ENCODE data around the gene MOGAT3.

The MOGAT3 gene

DNA sequence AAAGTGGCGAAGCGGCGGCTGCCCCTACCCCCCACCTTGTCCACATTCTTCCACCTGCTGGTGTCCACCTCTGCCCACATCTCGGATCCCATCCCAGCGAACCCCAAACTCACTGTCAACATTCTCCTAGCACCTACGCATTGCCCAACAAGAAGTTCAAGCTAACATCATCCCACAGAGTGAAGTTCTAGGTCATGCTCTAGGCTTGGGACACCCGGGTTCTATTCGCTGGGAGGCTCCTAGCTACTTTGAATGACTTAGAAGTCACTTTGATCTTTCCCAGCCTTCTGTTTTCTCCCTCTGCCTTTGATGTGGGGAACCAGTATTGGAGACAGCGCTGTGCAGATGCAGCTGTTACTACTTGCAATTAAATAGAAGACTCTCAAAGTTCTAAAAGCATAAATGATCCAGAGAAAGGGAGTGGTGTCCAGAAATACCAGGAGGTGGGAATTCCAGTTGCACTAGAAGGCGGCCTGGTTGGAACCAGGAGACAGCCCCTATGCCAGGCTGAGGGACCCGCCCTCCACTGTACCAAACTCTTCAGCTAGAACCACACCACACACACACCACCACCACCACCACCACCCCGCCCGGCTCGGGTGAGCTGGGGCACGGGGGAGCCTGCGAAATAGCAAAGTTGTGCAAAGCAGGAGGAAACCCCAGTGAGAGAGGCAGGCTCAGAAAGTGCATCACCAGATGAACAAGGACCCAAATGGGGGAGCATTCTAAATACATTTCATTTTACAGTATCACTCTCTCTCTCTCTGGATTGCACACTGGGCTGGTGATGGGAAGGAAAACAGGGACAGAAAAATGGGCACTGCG is 30.0 kb downstream of the MOGAT3 start:
- TF ChIP-seq, protein P1, sequence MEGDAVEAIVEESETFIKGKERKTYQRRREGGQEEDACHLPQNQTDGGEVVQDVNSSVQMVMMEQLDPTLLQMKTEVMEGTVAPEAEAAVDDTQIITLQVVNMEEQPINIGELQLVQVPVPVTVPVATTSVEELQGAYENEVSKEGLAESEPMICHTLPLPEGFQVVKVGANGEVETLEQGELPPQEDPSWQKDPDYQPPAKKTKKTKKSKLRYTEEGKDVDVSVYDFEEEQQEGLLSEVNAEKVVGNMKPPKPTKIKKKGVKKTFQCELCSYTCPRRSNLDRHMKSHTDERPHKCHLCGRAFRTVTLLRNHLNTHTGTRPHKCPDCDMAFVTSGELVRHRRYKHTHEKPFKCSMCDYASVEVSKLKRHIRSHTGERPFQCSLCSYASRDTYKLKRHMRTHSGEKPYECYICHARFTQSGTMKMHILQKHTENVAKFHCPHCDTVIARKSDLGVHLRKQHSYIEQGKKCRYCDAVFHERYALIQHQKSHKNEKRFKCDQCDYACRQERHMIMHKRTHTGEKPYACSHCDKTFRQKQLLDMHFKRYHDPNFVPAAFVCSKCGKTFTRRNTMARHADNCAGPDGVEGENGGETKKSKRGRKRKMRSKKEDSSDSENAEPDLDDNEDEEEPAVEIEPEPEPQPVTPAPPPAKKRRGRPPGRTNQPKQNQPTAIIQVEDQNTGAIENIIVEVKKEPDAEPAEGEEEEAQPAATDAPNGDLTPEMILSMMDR (IDR thresholded peaks at IDR 0.05; ENCODE audit: control insufficient read depth, insufficient read depth, low read depth, low read length, missing control alignments): no peak
- H3K4me3 ChIP-seq (ENCODE audit: control insufficient read depth, low read depth, low read length): no peak overlapping the region
- DNase-seq (ENCODE audit: low read depth): no peak

- H3K4me3 ChIP-seq (ENCODE audit: control insufficient read depth, low read depth, low read length): no peak overlapping the region
- TF ChIP-seq, protein P1 (IDR thresholded peaks at IDR 0.05; ENCODE audit: control insufficient read depth, insufficient read depth, low read depth, low read length, missing control alignments): peak; percentile 96
- no peak for DNase-seq (ENCODE audit: low read depth)
Observed at GRCh38 chr7:101169838-101170551, 30.8 kb downstream of the MOGAT3 start.

- TF ChIP-seq, protein P1 (IDR thresholded peaks at IDR 0.05; ENCODE audit: control insufficient read depth, insufficient read depth, low read depth, low read length, missing control alignments): no peak
- H3K4me3 ChIP-seq (ENCODE audit: control insufficient read depth, low read depth, low read length): no peak overlapping the region
- no peak for DNase-seq (ENCODE audit: low read depth)
Observed at GRCh38 chr7:101169110-101169837, 31.6 kb downstream of the MOGAT3 start.

DNA sequence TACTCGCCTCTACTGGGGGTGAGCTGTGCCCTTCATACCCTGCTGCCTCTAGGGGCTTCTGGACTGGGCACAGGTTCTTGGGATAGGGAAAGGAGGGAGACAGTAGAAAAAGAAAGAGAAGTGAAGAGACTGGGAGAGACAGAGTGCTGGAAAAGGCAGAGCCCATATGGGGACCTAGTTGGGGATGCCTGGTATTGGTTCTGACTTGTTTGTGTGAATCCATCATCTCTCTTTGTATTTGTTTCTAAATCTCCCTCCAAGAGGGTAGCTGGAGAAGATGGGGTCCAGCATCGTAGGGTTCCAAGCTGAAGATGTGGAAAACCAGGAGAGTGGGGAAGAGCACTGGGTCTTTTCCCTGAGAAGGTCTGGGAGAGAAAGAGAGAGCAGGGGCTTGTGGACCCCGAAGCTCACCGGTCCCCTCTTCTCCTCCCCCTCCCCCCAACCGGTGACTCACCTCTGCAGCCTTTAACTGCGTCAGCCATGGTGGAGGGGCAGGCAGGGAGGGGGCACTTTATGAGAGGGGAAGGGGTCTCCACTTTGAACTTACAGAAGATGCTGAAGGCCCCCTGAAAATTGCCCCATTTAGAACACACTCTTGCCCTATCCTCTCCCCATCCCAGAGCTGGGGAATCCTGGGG is 32.3 kb downstream of the MOGAT3 start:
- TF ChIP-seq, protein P1 (IDR thresholded peaks at IDR 0.05; ENCODE audit: control insufficient read depth, insufficient read depth, low read depth, low read length, missing control alignments): no peak
- H3K4me3 ChIP-seq (ENCODE audit: control insufficient read depth, low read depth, low read length): no peak overlapping the region
- DNase-seq (ENCODE audit: low read depth): no peak

GRCh38 chr7:101167645-101168411 is 33.0 kb downstream of the MOGAT3 start:
- DNase-seq (ENCODE audit: low read depth): no peak
- no peak overlapping the region for H3K4me3 ChIP-seq (ENCODE audit: control insufficient read depth, low read depth, low read length)
- TF ChIP-seq, protein P1 (IDR thresholded peaks at IDR 0.05; ENCODE audit: control insufficient read depth, insufficient read depth, low read depth, low read length, missing control alignments): no peak
